GM12872 (cell line): Measurements from ENCODE around the gene TGM6.

ENCODE experiments used
- CTCF ChIP-seq: IDR thresholded peaks from 3 replicates; pipeline ENCODE4 v1.5.1; 2011; ENCODE audit warnings: low read depth, mild to moderate bottlenecking, low read length, moderate library complexity; ENCODE audit not compliant: insufficient read depth

Gene TGM6

GRCh38 chr20:2380601-2381000 lies at the start of gene TGM6:
TSS of gene TGM6 (plus strand) at chr20:2380901. CDS start at chr20:2380969, 68 bp downstream.
- TF ChIP-seq CTCF, result no peak

- TF ChIP-seq CTCF, result no peak
Observed at GRCh38 chr20:2331106-2331505, 49.6 kb upstream of the TGM6 start.

GRCh38 chr20:2331901-2332565 lies 48.7 kb upstream of the TGM6 start:
- TF ChIP-seq CTCF, result no peak

- TF ChIP-seq CTCF, result no peak
Observed at GRCh38 chr20:2332711-2333110, 48.0 kb upstream of the TGM6 start.

- no peak for TF ChIP-seq CTCF
Observed at GRCh38 chr20:2333821-2334220, 46.9 kb upstream of the TGM6 start.

- no peak for TF ChIP-seq CTCF
Observed at GRCh38 chr20:2335096-2335870, 45.4 kb upstream of the TGM6 start.

GRCh38 chr20:2336471-2336870 lies 44.2 kb upstream of the TGM6 start:
- TF ChIP-seq CTCF, result no peak
